Measurements from ENCODE around the gene TMEM179. TPM values are rescaled to one million over a fixed set of nuclear protein-coding genes. Genes with fewer than 3 reads are reported as not detected.
A peak's percentile ranks its signal among the peaks of the same experiment; 100 is the strongest.

TMEM179 gene
- total RNA-seq, 3 donors from 2014 or later = 0.64 to 8.4 (median 0.82) TPM

DNA sequence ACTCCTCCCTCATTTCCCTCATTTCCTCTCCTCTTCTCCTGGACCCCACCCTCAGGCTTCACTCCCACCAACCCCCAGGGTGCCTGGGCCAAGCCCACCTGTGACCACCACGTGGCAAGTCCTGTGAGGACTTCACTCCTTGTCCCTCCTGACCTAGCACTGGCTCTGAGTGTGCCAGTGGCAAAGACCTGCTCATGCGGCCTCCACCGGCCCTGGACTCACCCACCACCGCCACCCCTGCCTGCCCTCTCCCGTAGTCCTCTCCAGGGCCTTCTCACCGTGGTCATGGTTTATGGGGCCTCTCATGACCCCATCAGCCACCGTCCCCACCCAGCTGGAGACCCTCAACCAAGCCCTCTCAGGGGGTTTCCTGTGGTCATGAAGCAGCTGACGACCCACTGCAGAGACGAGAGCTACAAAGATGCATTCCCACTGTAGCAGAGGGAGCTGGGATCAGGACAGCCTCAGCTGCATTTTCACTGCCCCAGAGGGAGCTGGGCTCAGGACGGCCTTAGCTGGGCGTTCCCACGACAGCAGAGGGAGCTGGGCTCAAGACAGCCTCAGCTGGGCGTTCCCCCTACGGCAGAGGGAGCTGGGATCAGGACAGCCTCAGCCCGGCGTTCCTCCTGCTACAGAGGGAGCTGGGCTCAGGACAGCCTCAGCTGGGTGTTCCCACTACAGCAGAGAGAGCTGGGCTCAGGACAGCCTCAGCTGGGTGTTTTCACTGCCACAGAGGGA lies 28.2 kb downstream of the TMEM179 start:
- Histone ChIP-seq H3K36me3 (ENCODE audit: low read depth) (no peaks in the 10 kb centered on the region), H3K4me3 (no peak overlapping the region), H3K4me1 (ENCODE audit: low read depth) (peaks cover 23% of the 10 kb centered on the region), H3K9me3 (no peaks in the 10 kb centered on the region)
- TF ChIP-seq, protein P1, sequence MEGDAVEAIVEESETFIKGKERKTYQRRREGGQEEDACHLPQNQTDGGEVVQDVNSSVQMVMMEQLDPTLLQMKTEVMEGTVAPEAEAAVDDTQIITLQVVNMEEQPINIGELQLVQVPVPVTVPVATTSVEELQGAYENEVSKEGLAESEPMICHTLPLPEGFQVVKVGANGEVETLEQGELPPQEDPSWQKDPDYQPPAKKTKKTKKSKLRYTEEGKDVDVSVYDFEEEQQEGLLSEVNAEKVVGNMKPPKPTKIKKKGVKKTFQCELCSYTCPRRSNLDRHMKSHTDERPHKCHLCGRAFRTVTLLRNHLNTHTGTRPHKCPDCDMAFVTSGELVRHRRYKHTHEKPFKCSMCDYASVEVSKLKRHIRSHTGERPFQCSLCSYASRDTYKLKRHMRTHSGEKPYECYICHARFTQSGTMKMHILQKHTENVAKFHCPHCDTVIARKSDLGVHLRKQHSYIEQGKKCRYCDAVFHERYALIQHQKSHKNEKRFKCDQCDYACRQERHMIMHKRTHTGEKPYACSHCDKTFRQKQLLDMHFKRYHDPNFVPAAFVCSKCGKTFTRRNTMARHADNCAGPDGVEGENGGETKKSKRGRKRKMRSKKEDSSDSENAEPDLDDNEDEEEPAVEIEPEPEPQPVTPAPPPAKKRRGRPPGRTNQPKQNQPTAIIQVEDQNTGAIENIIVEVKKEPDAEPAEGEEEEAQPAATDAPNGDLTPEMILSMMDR (IDR thresholded peaks at IDR 0.05) = no peak
- DNase-seq (peak; percentile 43 to 67 (median 65)), ATAC-seq (peak; percentile 74)
- intact Hi-C loops (cut with DNase I, micrococcal nuclease) = loop anchor here in 1 of 2 donors (10.0 kb wide), 1 partner anchor 502 kb away; no protein-coding TSS in a partner anchor

DNA sequence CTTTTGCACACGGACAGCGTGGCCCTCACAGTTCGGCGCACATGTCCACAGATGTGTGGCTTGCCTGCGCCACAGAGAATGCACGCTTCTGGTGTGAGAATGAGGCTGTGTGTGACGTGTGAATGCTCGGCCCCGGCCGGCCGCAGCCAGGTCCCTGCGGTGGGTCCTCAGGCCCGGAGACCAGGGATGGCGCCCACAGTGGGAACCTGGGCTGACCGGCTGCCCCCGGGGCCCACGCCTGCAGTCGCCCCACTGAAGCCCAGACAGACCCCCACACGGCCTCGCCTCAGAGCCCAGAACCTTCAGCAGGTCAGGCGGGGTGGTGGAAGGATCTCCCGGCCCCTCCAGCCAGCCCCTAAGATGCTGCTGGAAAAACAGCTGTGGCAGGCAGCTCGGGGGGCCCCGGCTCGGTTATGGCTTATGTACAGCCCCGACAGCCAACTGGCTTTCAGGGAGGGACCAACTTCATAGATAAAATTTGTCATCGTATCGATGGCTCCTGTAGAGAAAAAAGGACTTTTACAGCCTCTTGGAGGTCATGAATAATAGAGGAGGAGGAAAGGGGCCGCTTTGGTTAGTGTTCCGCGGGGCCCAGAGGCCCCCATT lies 29.5 kb downstream of the TMEM179 start:
- Histone ChIP-seq H3K4me1 (ENCODE audit: low read depth) (peaks cover 23% of the 10 kb centered on the region), H3K36me3 (ENCODE audit: low read depth) (no peaks in the 10 kb centered on the region), H3K4me3 (no peak overlapping the region), H3K9me3 (no peaks in the 10 kb centered on the region)
- TF ChIP-seq, protein P1 (IDR thresholded peaks at IDR 0.05) = no peak
- DNase-seq = no peak
- no peak for ATAC-seq
- intact Hi-C loops (cut with DNase I, micrococcal nuclease) = loop anchor here in 1 of 2 donors (10.0 kb wide), 1 partner anchor 500 kb away; no protein-coding TSS in a partner anchor

GRCh38 chr14:104574536-104574935 lies 30.0 kb downstream of the TMEM179 start:
- Histone ChIP-seq H3K9me3 (no peaks in the 10 kb centered on the region), H3K4me1 (ENCODE audit: low read depth) (peaks cover 19% of the 10 kb centered on the region), H3K36me3 (ENCODE audit: low read depth) (no peaks in the 10 kb centered on the region), H3K4me3 (no peak overlapping the region)
- ATAC-seq (no peak), DNase-seq (no peak)
- TF ChIP-seq, protein P1 (IDR thresholded peaks at IDR 0.05) = no peak
- intact Hi-C loops (cut with DNase I, micrococcal nuclease) = loop anchor here in 1 of 2 donors (10.0 kb wide), 1 partner anchor 500 kb away; no protein-coding TSS in a partner anchor

DNA sequence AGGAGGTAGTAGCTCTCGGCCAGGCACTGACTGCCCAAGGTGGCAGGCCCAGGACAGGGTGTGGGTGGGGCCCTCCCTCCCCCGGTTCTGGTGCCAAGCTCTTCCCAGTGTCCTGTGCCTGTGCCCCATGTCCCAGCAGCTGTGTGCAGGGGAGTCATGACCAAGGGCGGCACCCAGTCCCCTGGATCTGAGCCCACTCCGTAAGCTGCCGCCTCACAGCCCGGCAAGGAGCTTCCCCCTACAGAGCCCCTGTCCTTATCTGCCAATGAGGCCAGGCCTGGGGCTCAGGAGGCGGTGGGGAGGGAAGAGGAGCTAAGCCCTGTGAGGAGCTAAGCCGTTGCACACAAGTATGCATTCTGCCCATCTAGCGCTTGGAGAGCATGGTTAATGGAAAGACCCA lies 30.6 kb downstream of the TMEM179 start:
- no peak for DNase-seq
- TF ChIP-seq, protein P1 (IDR thresholded peaks at IDR 0.05) = no peak
- ATAC-seq = no peak
- no peaks in the 10 kb centered on the region for H3K36me3 ChIP-seq (ENCODE audit: low read depth)
- H3K9me3 ChIP-seq = no peaks in the 10 kb centered on the region
- H3K4me1 ChIP-seq (ENCODE audit: low read depth) = peaks cover 15% of the 10 kb centered on the region
- H3K4me3 ChIP-seq = no peak overlapping the region
- intact Hi-C loops (cut with DNase I, micrococcal nuclease) = loop anchor here in 1 of 2 donors (10.0 kb wide), 1 partner anchor 499 kb away; no protein-coding TSS in a partner anchor

DNA sequence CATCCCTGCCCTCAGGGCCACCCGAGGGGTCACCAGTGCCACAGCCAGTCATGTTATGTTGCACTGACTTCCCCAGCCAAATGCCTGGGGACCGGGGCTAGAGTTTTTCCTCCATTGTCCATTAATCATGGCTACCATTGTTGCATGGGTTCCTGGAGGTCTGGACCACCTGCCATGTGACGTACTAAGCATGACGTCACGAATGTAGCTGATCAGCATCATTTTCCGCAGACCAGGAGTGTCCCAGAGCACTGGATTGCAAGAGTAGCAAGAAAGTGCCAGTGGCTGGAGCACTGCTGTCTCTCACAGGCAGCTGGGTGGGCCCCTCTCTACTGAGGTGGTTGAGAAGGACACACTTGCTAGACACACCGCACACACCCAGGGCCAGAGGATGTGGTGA lies 31.9 kb downstream of the TMEM179 start:
- TF ChIP-seq, protein P1 (IDR thresholded peaks at IDR 0.05) = no peak
- H3K9me3 ChIP-seq = no peaks in the 10 kb centered on the region
- DNase-seq (no peak), ATAC-seq (no peak)
- H3K36me3 ChIP-seq (ENCODE audit: low read depth) = no peaks in the 10 kb centered on the region
- H3K4me3 ChIP-seq = no peak overlapping the region
- peaks cover 12% of the 10 kb centered on the region for H3K4me1 ChIP-seq (ENCODE audit: low read depth)
- intact Hi-C loops (cut with DNase I, micrococcal nuclease) = loop anchor here in 1 of 2 donors (10.0 kb wide), 1 partner anchor 498 kb away; no protein-coding TSS in a partner anchor

Measured in mucosa of descending colon (tissue), 3 donors.